Measurements from ENCODE around the gene KCTD15.

The KCTD15 gene

GRCh38 chr19:33798681-33799111 is 2.0 kb downstream of the KCTD15 start:
- no peak for DNase-seq

GRCh38 chr19:33799476-33799875 is 2.8 kb downstream of the KCTD15 start:
- no peak for DNase-seq

- no peak for DNase-seq
These were observed 3.5 kb downstream of the KCTD15 start for GRCh38 chr19:33800012-33800680.

- no peak for DNase-seq
These were observed 4.7 kb downstream of the KCTD15 start for GRCh38 chr19:33801411-33801810.

- no peak for DNase-seq
These were observed 5.3 kb downstream of the KCTD15 start for GRCh38 chr19:33802001-33802400.

GRCh38 chr19:33802801-33803200 is 6.1 kb downstream of the KCTD15 start:
- no peak for DNase-seq

GRCh38 chr19:33803383-33803782 is 6.7 kb downstream of the KCTD15 start:
- no peak for DNase-seq

GRCh38 chr19:33804021-33804799 is 7.5 kb downstream of the KCTD15 start:
- no peak for DNase-seq

GRCh38 chr19:33805313-33805712 is 8.6 kb downstream of the KCTD15 start:
- no peak for DNase-seq

GRCh38 chr19:33805840-33806433 is 9.3 kb downstream of the KCTD15 start:
- DNase-seq, result no peak

GRCh38 chr19:33806434-33806881 is 9.8 kb downstream of the KCTD15 start:
- no peak for DNase-seq

- DNase-seq, result no peak
These were observed 11.7 kb downstream of the KCTD15 start for GRCh38 chr19:33808399-33808798.

GRCh38 chr19:33809960-33810359 is 13.3 kb downstream of the KCTD15 start:
- no peak for DNase-seq

GRCh38 chr19:33810821-33811220 is 14.2 kb downstream of the KCTD15 start:
- DNase-seq, result no peak

- DNase-seq, result no peak
These were observed 14.6 kb downstream of the KCTD15 start for GRCh38 chr19:33811246-33811645.

GRCh38 chr19:33811736-33812387 is 15.2 kb downstream of the KCTD15 start:
- DNase-seq, result no peak

GRCh38 chr19:33812388-33813330 is 16.0 kb downstream of the KCTD15 start:
- no peak for DNase-seq

- DNase-seq, result no peak
These were observed 16.9 kb downstream of the KCTD15 start for GRCh38 chr19:33813391-33814101.

GRCh38 chr19:33814181-33815165 is 17.8 kb downstream of the KCTD15 start:
- DNase-seq, result no peak
